ENCODE data around the gene FLG.
"Not testable (repeated sequence)": the region's sequence is repeated elsewhere in the genome, so short reads cannot be mapped to it uniquely, and the experiment has no call there.

FLG gene

GRCh38 chr1:152325111-152325510 lies at the start of gene FLG:
Gene FLG (minus strand): TSS chr1:152325239. CDS start chr1:152315456, 9,783 bp downstream.
- DNase-seq (ENCODE audit: low read depth in 3 of 3): no peak

- no peak for DNase-seq (ENCODE audit: low read depth in 3 of 3)
Measured at GRCh38 chr1:152374451-152374850, 49.4 kb upstream of the FLG start.

- no peak for DNase-seq (ENCODE audit: low read depth in 3 of 3)
Measured at GRCh38 chr1:152372672-152373071, 47.6 kb upstream of the FLG start.

- no peak for DNase-seq (ENCODE audit: low read depth in 3 of 3)
Measured at GRCh38 chr1:152367436-152367835, 42.4 kb upstream of the FLG start.

DNA sequence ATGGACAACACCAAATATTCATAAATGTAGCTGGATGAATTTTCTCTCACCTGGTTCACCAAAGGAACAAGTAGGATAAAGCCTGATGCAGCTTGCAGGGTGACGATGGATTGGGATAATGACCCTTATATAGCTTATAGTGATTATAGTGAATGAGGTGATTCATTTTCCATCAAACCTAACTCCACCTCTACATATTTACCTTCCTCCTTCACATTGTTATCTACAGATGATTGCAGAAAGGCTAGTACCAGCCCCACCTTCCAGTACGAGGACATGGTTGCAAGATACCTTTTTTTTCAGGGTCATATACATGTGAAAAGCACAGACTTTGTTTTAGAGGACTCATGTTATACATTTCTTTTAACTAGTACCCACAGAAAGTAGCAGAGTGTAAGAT lies 34.9 kb upstream of the FLG start, which contains the start of gene FLG2:
TSS of gene FLG2 (minus strand) at position 101 of the 400 bp plus-strand sequence. CDS start 1,122 bp downstream, outside the sequence.
- DNase-seq (ENCODE audit: low read depth in 3 of 3): no peak

- DNase-seq (ENCODE audit: low read depth in 3 of 3): no peak
Measured at GRCh38 chr1:152356736-152357135, 31.7 kb upstream of the FLG start.

DNA sequence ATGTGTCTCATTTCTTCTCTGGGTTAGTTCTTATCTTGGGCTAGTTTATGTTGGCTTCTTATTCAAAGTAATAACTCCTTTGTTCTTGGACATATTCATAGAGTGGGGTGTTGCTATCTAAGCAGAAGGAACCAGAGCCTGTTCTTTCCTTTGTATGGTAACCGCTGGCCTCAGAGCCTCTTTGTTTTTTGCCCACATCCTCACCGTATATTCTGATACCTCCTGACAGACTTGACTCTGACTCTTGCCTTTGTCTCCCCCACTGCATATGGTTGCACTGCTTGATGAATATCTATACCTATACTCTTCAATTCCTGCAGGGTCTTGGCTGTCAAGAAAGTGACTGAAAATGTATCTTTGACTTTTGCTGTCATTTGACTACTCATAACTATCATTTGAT lies 24.6 kb upstream of the FLG start:
- DNase-seq (ENCODE audit: low read depth in 3 of 3): no peak

DNA sequence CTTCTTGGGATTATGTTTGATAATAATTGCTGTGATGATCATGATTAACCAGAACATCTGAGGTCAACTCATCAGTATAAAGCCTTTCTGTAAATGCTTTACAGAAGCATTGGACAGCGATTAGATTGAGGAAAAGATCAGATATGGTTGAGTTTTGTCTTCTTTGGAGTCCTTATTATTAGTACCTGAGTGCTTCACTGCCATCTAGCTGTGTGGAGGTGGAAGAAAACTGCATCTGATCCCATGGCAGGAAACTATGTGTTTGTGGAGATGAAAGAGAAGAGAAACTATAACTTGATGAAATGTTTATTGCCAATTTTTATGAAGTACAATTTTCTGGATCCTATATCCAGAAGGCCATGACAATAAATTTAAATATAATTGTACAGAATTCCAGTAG lies 23.4 kb upstream of the FLG start:
- no peak for DNase-seq (ENCODE audit: low read depth in 3 of 3)

DNA sequence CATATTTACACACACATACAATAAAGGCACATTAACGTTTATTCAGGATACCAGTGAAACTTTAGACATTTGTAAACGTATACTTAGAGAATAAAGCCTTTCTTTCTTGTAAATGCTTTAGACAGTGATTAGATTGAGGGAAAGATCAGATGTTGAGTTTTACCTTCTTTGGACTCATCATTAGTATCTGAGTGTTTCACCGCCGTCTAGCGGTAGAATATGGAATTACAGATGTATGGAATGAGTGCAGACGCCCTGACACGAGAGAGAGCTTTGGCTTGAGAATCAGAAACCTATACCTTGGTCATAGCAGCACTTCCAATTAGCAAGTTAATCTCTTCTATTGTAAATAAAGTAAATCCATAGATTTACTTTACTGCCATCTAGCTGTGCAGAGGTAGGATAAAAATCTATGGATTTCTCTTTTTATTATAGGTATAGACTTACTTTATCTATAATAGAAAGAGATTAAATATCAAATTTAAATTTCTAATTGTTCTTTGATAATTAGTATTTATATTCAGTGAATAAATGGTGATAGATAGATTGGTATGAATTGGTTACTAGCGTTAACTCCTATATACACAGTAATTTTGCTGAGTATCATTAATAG lies 22.2 kb upstream of the FLG start:
- DNase-seq (ENCODE audit: low read depth in 3 of 3): peak in 1 of 3 experiments; percentile 28

- DNase-seq (ENCODE audit: low read depth in 3 of 3): no peak
Measured at GRCh38 chr1:152344438-152344837, 19.4 kb upstream of the FLG start.

DNA sequence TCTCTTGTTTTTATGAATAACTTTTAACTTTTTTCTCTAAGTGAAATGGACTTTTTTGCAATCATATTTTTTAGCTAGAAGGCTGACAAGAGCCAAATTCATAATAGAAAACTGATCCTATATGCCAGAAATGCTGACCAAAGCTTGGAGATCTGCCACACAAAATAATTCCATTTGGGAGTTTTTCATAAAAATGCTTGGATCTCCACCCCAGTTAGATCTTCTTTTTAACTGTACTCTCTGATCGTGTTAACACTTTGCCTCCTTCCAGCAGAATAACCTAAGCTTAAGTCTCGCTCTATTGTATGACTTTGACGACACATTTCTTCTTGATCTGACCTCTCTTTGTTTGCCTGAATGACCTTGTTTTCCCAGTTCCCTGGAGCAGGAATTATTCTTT lies 18.0 kb upstream of the FLG start:
- DNase-seq (ENCODE audit: low read depth in 3 of 3): no peak

- no peak for DNase-seq (ENCODE audit: low read depth in 3 of 3)
Measured at GRCh38 chr1:152335399-152335798, 10.4 kb upstream of the FLG start.

GRCh38 chr1:152328801-152329391 lies 3.9 kb upstream of the FLG start:
- DNase-seq (ENCODE audit: low read depth in 3 of 3): no peak

DNA sequence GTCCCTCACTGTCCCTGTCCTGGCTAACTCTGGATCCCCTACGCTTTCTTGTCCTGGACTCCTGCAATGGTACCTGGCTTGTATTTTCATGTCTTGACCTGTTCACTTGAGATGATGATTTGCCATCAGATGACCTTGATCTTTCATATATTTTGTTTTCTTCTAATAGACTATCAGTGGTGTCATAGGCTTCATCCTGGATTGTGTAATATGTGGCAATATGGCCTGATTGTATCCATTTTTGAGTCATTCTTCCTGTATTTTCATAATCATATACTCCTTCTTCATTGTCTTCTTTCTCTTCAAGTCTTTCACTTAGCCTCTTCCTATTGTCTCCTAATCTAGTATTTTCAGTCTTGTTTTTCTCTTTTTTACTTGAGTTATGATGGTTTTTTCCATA lies 11.1 kb downstream of the FLG start:
- DNase-seq (ENCODE audit: low read depth in 3 of 3): no peak

- DNase-seq (ENCODE audit: low read depth in 3 of 3): no peak
Measured at GRCh38 chr1:152313319-152313801, 11.7 kb downstream of the FLG start.

DNA sequence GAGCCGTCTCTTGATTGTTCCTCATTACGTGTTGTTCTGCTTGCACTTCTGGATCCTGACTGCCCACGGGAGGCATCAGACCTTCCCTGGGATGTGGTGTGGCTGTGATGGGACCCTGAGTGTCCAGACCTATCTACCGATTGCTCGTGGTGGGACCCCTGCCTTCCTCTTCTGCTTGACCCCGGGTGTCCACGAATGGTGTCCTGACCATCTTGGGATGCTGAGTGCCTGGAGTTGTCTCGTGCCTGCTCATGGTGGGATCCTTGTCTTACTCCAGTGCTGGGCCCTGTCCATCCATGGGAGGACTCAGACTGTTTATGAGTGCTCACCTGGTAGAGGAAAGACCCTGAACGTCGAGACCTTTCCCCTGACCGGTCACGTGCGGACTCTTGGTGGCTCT lies 12.9 kb downstream of the FLG start:
- DNase-seq (ENCODE audit: low read depth in 3 of 3): not testable (repeated sequence)

- no peak for DNase-seq (ENCODE audit: low read depth in 3 of 3)
Measured at GRCh38 chr1:152309955-152310354, 15.1 kb downstream of the FLG start.

DNA sequence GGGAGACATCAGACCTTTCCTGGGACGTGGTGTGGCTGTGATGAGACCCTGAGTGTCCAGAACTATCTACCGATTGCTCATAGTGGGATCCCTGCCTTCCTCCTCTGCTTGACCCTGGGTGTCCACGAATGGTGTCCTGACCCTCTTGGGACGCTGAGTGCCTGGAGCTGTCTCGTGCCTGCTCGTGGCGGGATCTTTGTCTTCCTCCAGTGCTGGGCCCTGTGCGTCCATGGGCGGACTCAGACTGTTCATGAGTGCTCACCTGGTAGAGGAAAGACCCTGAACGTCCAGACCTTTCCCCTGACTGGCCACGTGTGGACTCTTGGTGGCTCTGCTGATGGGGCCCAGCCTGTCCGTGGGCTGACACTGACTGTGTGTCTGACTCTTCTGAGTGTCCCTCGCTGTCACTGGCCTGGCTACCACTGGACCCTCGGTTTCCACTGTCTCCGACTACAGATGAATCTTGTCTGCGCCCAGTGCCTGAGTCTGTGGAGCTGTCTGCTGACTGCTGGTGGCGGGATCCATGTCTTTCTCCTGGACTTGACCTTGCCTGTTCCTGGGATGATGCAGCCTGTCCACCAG lies 15.6 kb downstream of the FLG start:
- not testable (repeated sequence) for DNase-seq (ENCODE audit: low read depth in 3 of 3)

DNA sequence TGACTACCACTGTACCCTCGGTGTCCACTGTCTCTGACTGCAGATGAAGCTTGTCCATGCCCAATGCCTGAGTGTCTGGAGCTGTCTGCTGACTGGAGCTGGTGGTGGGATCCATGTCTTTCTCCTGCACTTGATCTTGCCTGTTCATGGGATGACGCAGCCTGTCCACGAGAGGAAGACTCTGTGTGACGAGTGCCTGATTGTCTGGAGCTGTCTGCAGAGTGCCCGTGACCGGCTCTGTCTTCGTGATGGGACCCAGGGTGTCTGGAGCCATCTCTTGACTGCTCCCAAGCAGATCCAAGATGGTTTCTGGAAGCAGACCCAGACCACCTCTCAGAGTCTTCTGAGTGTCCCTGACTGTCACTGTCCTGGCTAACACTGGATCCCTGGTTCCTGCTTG lies 16.3 kb downstream of the FLG start:
- DNase-seq (ENCODE audit: low read depth in 3 of 3): not testable (repeated sequence)

GRCh38 chr1:152307970-152308369 lies 17.1 kb downstream of the FLG start:
- DNase-seq (ENCODE audit: low read depth in 3 of 3): not testable (repeated sequence)

- not testable (repeated sequence) for DNase-seq (ENCODE audit: low read depth in 3 of 3)
Measured at GRCh38 chr1:152306123-152306522, 18.9 kb downstream of the FLG start.

DNA sequence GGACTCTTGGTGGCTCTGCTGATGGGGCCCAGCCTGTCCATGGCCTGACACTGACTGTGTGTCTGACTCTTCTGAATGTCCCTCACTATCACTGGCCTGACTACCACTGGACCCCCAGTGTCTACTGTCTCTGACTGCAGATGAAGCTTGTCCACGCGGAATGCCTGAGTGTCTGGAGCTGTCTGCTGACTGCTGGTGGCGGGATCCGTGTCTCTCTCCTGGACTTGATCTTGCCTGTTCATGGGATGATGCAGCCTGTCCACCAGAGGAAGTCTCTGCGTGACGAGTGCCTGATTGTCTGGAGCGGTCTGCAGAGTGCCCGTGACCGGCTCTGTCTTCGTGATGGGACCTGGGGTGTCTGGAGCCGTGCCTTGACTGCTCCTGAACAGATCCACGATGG lies 20.3 kb downstream of the FLG start:
- DNase-seq (ENCODE audit: low read depth in 3 of 3): not testable (repeated sequence)
